Activated B cell treated with CpG ODN at 0.5 μM for 24 hours (primary cell): Measurements from ENCODE around the gene PPP1R1A. TPM values are rescaled to one million over a fixed set of nuclear protein-coding genes. Genes with fewer than 3 reads are reported as not detected.

ENCODE experiments used
- ATAC-seq: fragments of 200-7000 bp; cut with Tn5 transposase; one replicate; pipeline ENCODE4 v1.10.0; 2021; ENCODE audit warnings: low read depth, mild to moderate bottlenecking, moderate library complexity
- CTCF ChIA-PET: fragments of 350-600 bp; sonication (Branson Sonifier 250); formaldehyde crosslinking; loops from one replicate; lab custom pipeline; 2021; ENCODE audit warnings: antibody characterized with exemption; lab: Charles Lee
- POLR2A ChIA-PET: fragments of 350-600 bp; sonication (Branson Sonifier 250); formaldehyde crosslinking; loops from one replicate; lab custom pipeline; 2021; ENCODE audit warnings: antibody characterized with exemption; lab: Charles Lee
- DNase-seq: peaks from one replicate; pipeline ENCODE4 v3.0.0; 2022
- H3K27ac Mint-ChIP-seq: one replicate; pipeline ENCODE4 v1.8.0; 2020; ENCODE audit warnings: mixed read lengths
- H3K27me3 Mint-ChIP-seq: one replicate; pipeline ENCODE4 v1.8.0; 2021; ENCODE audit warnings: mixed read lengths
- H3K36me3 Mint-ChIP-seq: one replicate; pipeline ENCODE4 v1.8.0; 2021; ENCODE audit warnings: low read depth, mixed read lengths
- H3K4me1 Mint-ChIP-seq: one replicate; pipeline ENCODE4 v1.8.0; 2021; ENCODE audit warnings: mixed read lengths
- H3K4me3 Mint-ChIP-seq: one replicate; pipeline ENCODE4 v1.8.0; 2020; ENCODE audit warnings: mild to moderate bottlenecking, mixed read lengths
- H3K9me3 Mint-ChIP-seq: one replicate; pipeline ENCODE4 v1.8.0; 2020; ENCODE audit warnings: mixed read lengths
- CTCF ChIP-seq: fragments of 200-600 bp; IDR thresholded peaks from one replicate; pipeline ENCODE4 v1.8.0; 2022; ENCODE audit warnings: antibody characterized with exemption, mild to moderate bottlenecking
- intact Hi-C: fragments of 100-400 bp; cut with micrococcal nuclease; formaldehyde crosslinking; loops from one replicate; pipeline ENCODE4 v1.15.1; 2024
- total RNA-seq: library from RNA; stranded (reverse); gene quantifications from 2 replicates; pipeline ENCODE4 v1.2.3, GENCODE V29; 2022

PPP1R1A gene
- total RNA-seq, 1 donor from 2014 or later = not detected

DNA sequence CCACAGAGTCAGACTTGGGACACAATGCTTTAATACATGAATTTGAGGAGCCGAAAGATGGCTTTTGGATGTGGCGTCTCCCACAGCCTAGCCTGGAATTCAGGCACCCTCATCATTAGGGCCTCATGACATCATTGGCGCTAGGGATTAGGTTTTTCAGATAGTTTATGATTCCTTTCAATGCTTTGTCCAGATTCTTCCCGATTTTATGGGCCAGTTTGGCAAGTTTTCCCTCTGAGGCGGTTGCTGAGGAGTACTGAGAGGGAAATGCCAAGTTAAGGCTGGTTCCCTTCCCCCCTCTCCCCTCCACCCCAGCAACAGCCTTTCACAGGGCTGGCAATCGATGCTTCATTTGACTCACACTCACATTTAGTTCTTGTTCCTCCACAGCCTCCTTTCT lies 19.7 kb upstream of the PPP1R1A start:
- no peak overlapping the region for H3K27ac Mint-ChIP-seq
- intact Hi-C loops = no loop called here
- DNase-seq (no peak), ATAC-seq (no peak)
- ChIA-PET POLR2A (no interaction called here), CTCF (no interaction called here)
- no peaks in the 10 kb centered on the region for H3K36me3 Mint-ChIP-seq
- H3K4me1 Mint-ChIP-seq = peaks cover 2% of the 10 kb centered on the region
- H3K9me3 Mint-ChIP-seq = no peaks in the 10 kb centered on the region
- no peak overlapping the region for H3K4me3 Mint-ChIP-seq
- TF ChIP-seq CTCF = no peak
- H3K27me3 Mint-ChIP-seq = peaks cover 26% of the 10 kb centered on the region

GRCh38 chr12:54606556-54606955 lies 18.1 kb upstream of the PPP1R1A start:
- peaks cover 23% of the 10 kb centered on the region for H3K27me3 Mint-ChIP-seq
- ATAC-seq = no peak
- ChIA-PET POLR2A (no interaction called here), CTCF (interaction anchor here (1.2 kb wide), 1 partner anchor 9 kb away, joined by 4 read pairs; no protein-coding TSS in a partner anchor)
- no peaks in the 10 kb centered on the region for H3K9me3 Mint-ChIP-seq
- no peaks in the 10 kb centered on the region for H3K36me3 Mint-ChIP-seq
- no peak for DNase-seq
- intact Hi-C loops = no loop called here
- no peak overlapping the region for H3K27ac Mint-ChIP-seq
- peaks cover 2% of the 10 kb centered on the region for H3K4me1 Mint-ChIP-seq
- H3K4me3 Mint-ChIP-seq = no peak overlapping the region
- TF ChIP-seq CTCF = no peak

- ChIA-PET POLR2A (no interaction called here), CTCF (interaction anchor here (1.2 kb wide), 1 partner anchor 8 kb away, joined by 4 read pairs; no protein-coding TSS in a partner anchor)
- Mint-ChIP-seq H3K4me3 (no peak overlapping the region), H3K4me1 (peaks cover 2% of the 10 kb centered on the region), H3K27me3 (peaks cover 21% of the 10 kb centered on the region), H3K36me3 (no peaks in the 10 kb centered on the region), H3K27ac (no peak overlapping the region), H3K9me3 (no peaks in the 10 kb centered on the region)
- no peak for ATAC-seq
- intact Hi-C loops = no loop called here
- no peak for DNase-seq
- TF ChIP-seq CTCF = no peak
Measured at GRCh38 chr12:54605138-54605970, 16.9 kb upstream of the PPP1R1A start.

DNA sequence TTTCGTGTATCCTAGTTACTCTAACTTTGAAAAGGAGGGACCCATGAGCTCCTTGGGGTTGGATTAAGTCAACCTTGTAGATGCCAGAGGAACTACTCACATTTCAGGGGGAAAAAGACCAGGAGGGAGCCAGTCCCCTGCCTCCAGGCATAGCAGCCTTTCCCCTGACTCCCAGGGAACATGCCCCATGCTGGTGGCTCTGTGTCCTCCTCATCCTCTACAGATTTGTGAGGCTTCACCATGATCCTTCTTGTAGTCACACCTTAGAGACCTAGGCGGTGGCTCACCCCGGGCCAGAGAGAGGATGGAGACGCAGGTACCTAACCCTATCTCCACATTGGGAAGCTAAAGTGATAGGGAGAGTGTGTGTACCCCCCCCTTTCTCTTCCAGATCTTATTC lies 16.0 kb upstream of the PPP1R1A start:
- Mint-ChIP-seq H3K4me3 (no peak overlapping the region), H3K9me3 (no peaks in the 10 kb centered on the region), H3K27ac (no peak overlapping the region), H3K4me1 (peaks cover 2% of the 10 kb centered on the region), H3K27me3 (peaks cover 13% of the 10 kb centered on the region), H3K36me3 (no peaks in the 10 kb centered on the region)
- ATAC-seq (no peak), DNase-seq (no peak)
- POLR2A ChIA-PET = no interaction called here
- CTCF ChIA-PET = no interaction called here
- intact Hi-C loops = loop anchor here (5.0 kb wide), 2 partner anchors 353 to 468 kb away; no protein-coding TSS in a partner anchor
- no peak for TF ChIP-seq CTCF

- intact Hi-C loops = loop anchor here (1.0 to 5.0 kb wide), 3 partner anchors 25 to 468 kb away; no protein-coding TSS in a partner anchor
- H3K4me3 Mint-ChIP-seq = no peak overlapping the region
- DNase-seq = no peak
- no peak for TF ChIP-seq CTCF
- H3K36me3 Mint-ChIP-seq = no peaks in the 10 kb centered on the region
- peaks cover 13% of the 10 kb centered on the region for H3K27me3 Mint-ChIP-seq
- H3K4me1 Mint-ChIP-seq = peaks cover 2% of the 10 kb centered on the region
- ChIA-PET CTCF (interaction anchor here (0.8 kb wide), 1 partner anchor 24 kb away, joined by 4 read pairs; no protein-coding TSS in a partner anchor), POLR2A (no interaction called here)
- no peaks in the 10 kb centered on the region for H3K9me3 Mint-ChIP-seq
- no peak for ATAC-seq
- H3K27ac Mint-ChIP-seq = no peak overlapping the region
Measured at GRCh38 chr12:54603872-54604271, 15.4 kb upstream of the PPP1R1A start.
